Coronary artery (tissue), 2 donors: ENCODE data around the gene RICTOR.

Experiments
- DNase-seq: peaks from one replicate; pipeline ENCODE4 v3.0.0-alpha.2; 2017; ENCODE audit warnings: low spot score
- H3K27ac ChIP-seq, 2 donors: fragments of 200-600 bp; sonication (generic); one replicate each; pipeline ENCODE4 v1.5.1; 2016 to 2019
- H3K4me3 ChIP-seq: fragments of 200-600 bp; sonication (generic); 2 replicates; pipeline ENCODE4 v1.5.1; 2016; ENCODE audit warnings: mild to moderate bottlenecking, moderate library complexity
- CTCF ChIP-seq: fragments of 200-600 bp; sonication (generic); IDR thresholded peaks from one replicate; pipeline ENCODE4 v1.5.1; 2019; ENCODE audit warnings: antibody characterized with exemption

Gene RICTOR

GRCh38 chr5:39116344-39117170 lies 42.4 kb upstream of the RICTOR start:
- no peak for TF ChIP-seq CTCF
- Histone ChIP-seq H3K27ac (no peak overlapping the region), H3K4me3 (no peak overlapping the region)
- DNase-seq, result no peak

- H3K4me3 ChIP-seq, result no peak overlapping the region
- no peak for DNase-seq
These were observed 41.6 kb upstream of the RICTOR start for GRCh38 chr5:39115644-39116343.

GRCh38 chr5:39114155-39114554 lies 40.0 kb upstream of the RICTOR start:
- no peak for TF ChIP-seq CTCF
- Histone ChIP-seq H3K4me3 (no peak overlapping the region), H3K27ac (no peak overlapping the region)
- DNase-seq, result no peak

More at GRCh38 chr5:39115644-39116343, 41.6 kb upstream of the RICTOR start:
- H3K27ac ChIP-seq, result no peak overlapping the region
- TF ChIP-seq CTCF, result no peak

GRCh38 chr5:39113354-39113953 lies 39.3 kb upstream of the RICTOR start:
- DNase-seq, result no peak
- no peak for TF ChIP-seq CTCF
- Histone ChIP-seq H3K4me3 (no peak overlapping the region), H3K27ac (no peak overlapping the region)

- no peak overlapping the region for H3K27ac ChIP-seq
- no peak for TF ChIP-seq CTCF
- no peak for DNase-seq
- H3K4me3 ChIP-seq, result no peak overlapping the region
These were observed 35.4 kb upstream of the RICTOR start for GRCh38 chr5:39109606-39110005.

GRCh38 chr5:39108987-39109386 lies 34.8 kb upstream of the RICTOR start:
- Histone ChIP-seq H3K27ac (no peak overlapping the region), H3K4me3 (no peak overlapping the region)
- TF ChIP-seq CTCF, result no peak
- DNase-seq, result no peak
